Measurements from ENCODE around the gene DOK4. TPM values are rescaled to one million over a fixed set of nuclear protein-coding genes. Genes with fewer than 3 reads are reported as not detected.

The DOK4 gene
- total and polyA plus RNA-seq, 2 of the 8 experiments (the other 6 are each of a cell fraction or from before 2014, with no cell fraction given): 24.0 to 28.9 TPM

- Histone ChIP-seq H3K4ac (replicated peaks; ENCODE audit: insufficient read length, low read depth, low read length) (no peak overlapping the region), H3K56ac (replicated peaks; ENCODE audit: insufficient read length, low read depth, low read length) (no peak overlapping the region), H3K79me1 (ENCODE audit: low read depth, low read length) (peaks cover 10% of the 10 kb centered on the region), H2AFZ (ENCODE audit: low read length) (no peak overlapping the region), H4K20me1 (replicated peaks in 1 of 2; ENCODE audit: control insufficient read depth in 1 of 2, insufficient read depth in 2 of 2, low read length in 2 of 2) (peaks cover 2 to 7% of the 10 kb centered on the region in 2 experiments), H3K27ac (ENCODE audit: low read depth, low read length) (no peak overlapping the region), H3K36me3 (ENCODE audit: control insufficient read depth in 2 of 4, insufficient read depth in 4 of 4, low read length in 3 of 4) (peaks cover 17 to 69% (median 51%) of the 10 kb centered on the region in 4 experiments), H3K23me2 (ENCODE audit: low read depth, low read length) (peaks cover 1% of the 10 kb centered on the region; the same call in 1 of the 2 replicates), H3K23ac (ENCODE audit: insufficient read length) (no peak overlapping the region), H2AK5ac (ENCODE audit: low read depth, low read length) (no peak overlapping the region), H4K8ac (ENCODE audit: extremely low read depth, insufficient read depth, low read length) (no peak overlapping the region), H3K9me3 (ENCODE audit: insufficient read depth in 2 of 2, low read depth in 1 of 2, low read length in 1 of 2) (no peaks in the 10 kb centered on the region), H4K91ac (replicated peaks; ENCODE audit: insufficient read length, low read length) (no peak overlapping the region), H3K14ac (ENCODE audit: insufficient read length) (no peak overlapping the region), H4K5ac (ENCODE audit: insufficient read length, low read depth, low read length) (no peak overlapping the region), H2BK15ac (ENCODE audit: low read length) (no peak overlapping the region), H3K27me3 (replicated peaks in 1 of 4; ENCODE audit: control insufficient read depth in 3 of 4, extremely low read depth in 1 of 4, insufficient read depth in 3 of 4, low read length in 3 of 4) (no peaks in the 10 kb centered on the region), H2BK5ac (ENCODE audit: low read depth, low read length) (no peak overlapping the region), H2BK12ac (ENCODE audit: low read depth, low read length) (no peak overlapping the region), H2BK20ac (ENCODE audit: low read length) (no peak overlapping the region), H3K4me2 (ENCODE audit: insufficient read depth in 1 of 2, low read depth in 2 of 2, low read length in 2 of 2) (no peak overlapping the region), H3K4me1 (replicated peaks in 1 of 4; ENCODE audit: control insufficient read depth in 3 of 4, insufficient read depth in 4 of 4, low read length in 3 of 4) (peaks cover 5 to 23% (median 17%) of the 10 kb centered on the region in 4 experiments), H3K79me2 (ENCODE audit: control insufficient read depth in 1 of 2, insufficient read depth in 2 of 2, low read length in 2 of 2) (peaks cover 4 to 20% of the 10 kb centered on the region in 2 experiments; a peak in 3 of 4 replicates), H2BK120ac (replicated peaks; ENCODE audit: low read depth, low read length) (no peak overlapping the region), H3K18ac (ENCODE audit: extremely low read depth, low read length) (no peak overlapping the region), H3K9ac (replicated peaks in 1 of 4; ENCODE audit: extremely low read depth in 1 of 4, low read depth in 3 of 4, low read length in 3 of 4) (no peak overlapping the region), H3K4me3 (ENCODE audit: extremely low read depth in 1 of 4, insufficient read depth in 2 of 4, low read depth in 3 of 4, low read length in 4 of 4) (no peak overlapping the region)
- FAIRE-seq (no peak), DNase-seq (ENCODE audit: low read depth in 1 of 2, low spot score in 2 of 2) (no peak)
- WGBS, 2 experiments (ENCODE audit: extremely low coverage in 1 of 2, insufficient coverage in 1 of 2, insufficient read length in 1 of 2, insufficient replicate concordance in 2 of 2, low coverage in 1 of 2, low lambda C conversion rate in 2 of 2, missing lambda C conversion rate in 1 of 2): 98% methylated on average over 2 of the region's 2 CpGs; no CpG with 5 or more reads in 1 of the 2 experiments
- ChIA-PET POLR2A (ENCODE audit: partially characterized antibody) (interaction anchor here (0.7 to 1.0 kb wide), 2 partner anchors 12 to 20 kb away, joined by 3 read pairs; no protein-coding TSS in a partner anchor), CTCF (ENCODE audit: partially characterized antibody) (interaction anchor here (1.3 kb wide), 1 partner anchor 45 kb away, joined by 3 read pairs; no protein-coding TSS in a partner anchor)
- TF ChIP-seq E2F6 (IDR thresholded peaks at IDR 0.05) (no peak), EZH2 (IDR thresholded peaks at IDR 0.05; ENCODE audit: low read depth, low read length, severe bottlenecking) (no peak)
Measured at GRCh38 chr16:57468346-57468745, 17.9 kb downstream of the DOK4 start.

Measured in H1 (cell line).